Retinal pigment epithelial cell (primary cell): ENCODE measurements around the gene GRB7.
"Not testable (repeated sequence)": the region's sequence is repeated elsewhere in the genome, so short reads cannot be mapped to it uniquely, and the experiment has no call there.

Experiments
- DNase-seq: peaks from one replicate; pipeline ENCODE4 v3.0.0-alpha.2; 2010; ENCODE audit warnings: low read depth
- H3K4me3 ChIP-seq: 2 replicates; pipeline ENCODE4 v1.5.1; 2011; ENCODE audit warnings: mild to moderate bottlenecking, low read length, control low read depth, moderate library complexity
- CTCF ChIP-seq: conservative IDR thresholded peaks from 2 replicates; pipeline ENCODE4 v1.5.1; 2011; ENCODE audit warnings: low read depth, low read length, control low read depth, inconsistent platforms

The GRB7 gene

GRCh38 chr17:39719563-39720355 is 18.0 kb upstream of the GRB7 start:
- TF ChIP-seq CTCF = no peak
- no peak overlapping the region for H3K4me3 ChIP-seq
- DNase-seq = no peak

- no peak overlapping the region for H3K4me3 ChIP-seq
- no peak for TF ChIP-seq CTCF
- DNase-seq = no peak
Observed at GRCh38 chr17:39722104-39722503, 15.6 kb upstream of the GRB7 start.

GRCh38 chr17:39722965-39723848 is 14.5 kb upstream of the GRB7 start:
- DNase-seq = no peak
- no peak for TF ChIP-seq CTCF
- no peak overlapping the region for H3K4me3 ChIP-seq

GRCh38 chr17:39724731-39725130 is 13.0 kb upstream of the GRB7 start:
- H3K4me3 ChIP-seq = no peak overlapping the region
- TF ChIP-seq CTCF = no peak
- no peak for DNase-seq

- not testable (repeated sequence) for DNase-seq, H3K4me3 ChIP-seq
Observed at GRCh38 chr17:39725923-39726322, 11.8 kb upstream of the GRB7 start.

- TF ChIP-seq CTCF = no peak
- DNase-seq = no peak
- H3K4me3 ChIP-seq = no peak overlapping the region
Observed at GRCh38 chr17:39726617-39727016, 11.1 kb upstream of the GRB7 start.

GRCh38 chr17:39727556-39727955 is 10.2 kb upstream of the GRB7 start:
- TF ChIP-seq CTCF = no peak
- no peak overlapping the region for H3K4me3 ChIP-seq
- no peak for DNase-seq
